Non-pigmented ciliary epithelial cell (primary cell): ENCODE data around the gene SCYGR8.

ENCODE experiments used
- DNase-seq: peaks from one replicate; pipeline ENCODE4 v3.0.0-alpha.2; 2010; ENCODE audit warnings: low read depth

Gene SCYGR8

DNA sequence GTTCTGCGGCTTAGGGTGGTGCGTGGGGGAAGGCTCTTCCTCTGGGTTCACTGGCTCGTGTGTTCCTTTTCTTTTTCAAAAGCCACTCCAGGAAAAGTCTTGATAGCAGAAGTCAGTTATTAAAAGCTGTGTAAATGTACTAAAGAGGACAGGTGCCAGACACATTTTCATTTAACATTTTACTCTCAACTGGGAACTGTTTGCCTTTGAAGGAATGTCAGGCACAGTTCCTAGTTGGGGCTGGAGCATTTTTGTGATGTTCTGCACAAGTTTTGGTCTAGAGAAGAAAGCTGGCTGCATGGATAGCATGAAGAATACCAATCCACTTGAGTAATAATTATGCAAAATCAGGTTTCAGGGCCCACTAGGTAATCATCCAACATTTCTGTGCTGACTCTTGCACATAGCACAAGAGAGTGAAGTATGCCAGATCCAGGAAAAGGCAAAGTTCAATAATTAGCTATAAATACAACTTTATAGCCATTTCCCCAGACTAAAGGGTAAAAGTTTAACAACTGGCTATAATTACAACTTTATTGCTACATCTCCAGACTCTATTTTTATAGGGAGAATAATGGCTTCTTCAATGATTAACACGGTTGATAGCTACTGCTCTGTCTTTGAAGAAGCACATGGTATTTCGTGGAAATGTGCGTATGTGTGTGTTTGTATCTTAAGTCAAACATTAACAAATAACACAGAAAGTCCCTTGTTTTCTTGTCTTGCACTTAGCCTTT lies 16.2 kb downstream of the SCYGR8 start:
- DNase-seq, result no peak

- DNase-seq, result no peak
Measured at GRCh38 chr2:227765788-227766372, 20.2 kb downstream of the SCYGR8 start.

GRCh38 chr2:227766373-227766883 lies 20.7 kb downstream of the SCYGR8 start:
- peak; percentile 28 for DNase-seq

- no peak for DNase-seq
Measured at GRCh38 chr2:227767830-227768229, 22.1 kb downstream of the SCYGR8 start.

GRCh38 chr2:227772197-227772661 lies 26.5 kb downstream of the SCYGR8 start:
- DNase-seq, result no peak

DNA sequence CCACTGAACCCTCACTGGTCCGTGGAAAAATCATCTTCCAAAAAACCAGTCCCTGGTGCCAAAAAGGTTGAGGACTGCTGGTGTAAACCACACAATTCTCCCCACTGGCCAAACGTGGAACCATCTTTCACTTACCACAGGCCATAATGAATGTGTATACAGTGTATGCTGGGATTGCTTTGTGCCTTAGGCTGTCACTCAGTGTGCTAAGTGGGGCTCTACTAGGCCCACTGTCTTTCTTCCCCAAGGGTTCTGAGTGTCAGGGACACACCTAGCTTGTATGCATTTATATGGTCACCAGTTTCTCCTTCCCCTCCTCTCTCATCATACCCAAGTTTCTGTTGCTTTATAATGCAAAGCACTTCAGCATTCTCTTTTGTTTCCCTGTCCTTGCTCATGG lies 27.2 kb downstream of the SCYGR8 start:
- DNase-seq, result no peak

GRCh38 chr2:227774011-227774624 lies 28.4 kb downstream of the SCYGR8 start:
- DNase-seq, result no peak

DNA sequence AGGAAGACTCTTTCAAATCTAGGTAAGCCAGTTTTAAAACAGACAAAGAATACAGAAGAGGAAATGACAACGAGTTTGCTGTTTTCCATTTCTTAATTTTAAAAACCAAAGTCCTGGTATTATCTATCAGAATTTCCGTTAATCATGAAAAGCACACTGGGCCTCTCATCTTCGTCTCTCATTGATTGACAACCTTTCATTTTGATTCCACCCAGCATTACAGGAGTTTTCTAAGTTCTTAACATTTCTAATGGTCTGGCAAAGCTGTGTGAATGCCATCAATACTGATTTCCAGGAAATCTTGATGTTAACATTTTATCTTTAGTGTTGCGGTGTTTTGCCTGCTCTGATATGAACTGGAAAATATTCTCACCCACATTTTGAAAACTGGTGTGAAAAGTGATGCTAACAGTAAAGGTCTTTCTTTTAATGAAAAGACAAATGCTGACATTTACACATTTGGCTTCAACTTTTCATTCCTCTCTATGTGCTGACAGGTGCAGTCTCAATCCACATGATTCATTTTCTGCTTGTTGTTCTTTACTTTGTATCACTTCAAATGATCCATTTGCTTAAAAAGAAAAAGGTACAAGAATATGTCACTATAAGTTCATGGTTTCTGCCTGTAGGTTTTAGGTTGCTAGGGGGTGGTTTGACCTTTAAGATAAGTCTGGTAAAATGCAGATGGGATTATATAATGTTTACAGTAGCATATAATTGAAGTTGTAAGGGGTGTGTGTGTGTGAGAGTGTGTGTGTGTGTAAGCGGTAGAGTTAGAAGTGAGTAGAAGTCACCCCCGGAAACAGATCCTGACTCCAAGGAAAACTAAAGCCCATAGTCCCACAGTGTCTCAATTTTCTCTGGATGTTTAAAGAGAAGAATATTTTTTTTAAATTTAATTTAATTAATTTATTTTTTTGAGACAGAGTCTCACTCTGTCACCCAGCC lies 29.5 kb downstream of the SCYGR8 start:
- no peak for DNase-seq

DNA sequence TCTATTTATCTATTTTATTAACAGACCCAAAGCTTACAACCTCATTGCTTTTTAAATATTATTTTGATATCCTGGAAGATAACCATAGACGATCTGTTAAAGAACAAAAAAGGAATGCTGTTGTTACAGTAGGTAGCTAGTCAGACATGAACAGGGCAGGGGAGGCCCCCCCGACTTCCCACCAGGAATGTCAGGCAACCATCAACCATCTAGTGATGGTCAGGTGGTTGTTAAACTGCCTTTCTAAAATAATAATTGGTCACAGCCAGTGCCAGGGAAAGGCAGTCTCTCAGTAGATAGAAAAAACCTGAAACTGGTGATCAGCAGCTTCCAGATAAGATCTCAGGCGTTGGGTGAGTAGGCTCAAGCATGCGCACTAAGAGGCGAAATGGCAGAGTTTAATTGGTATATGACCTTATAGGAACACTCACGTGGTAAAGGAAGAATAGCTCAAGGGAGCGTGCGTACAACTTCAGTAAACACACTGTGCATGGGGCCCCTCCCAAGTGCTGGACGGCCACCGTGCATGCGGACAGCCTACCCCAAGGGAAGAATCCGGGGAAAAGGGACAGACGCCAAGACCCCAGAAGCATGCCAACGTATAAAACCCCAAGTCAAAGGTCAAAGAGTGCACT lies 35.4 kb downstream of the SCYGR8 start:
- no peak for DNase-seq

- no peak for DNase-seq
Measured at GRCh38 chr2:227781841-227782240, 36.1 kb downstream of the SCYGR8 start.

GRCh38 chr2:227782804-227783203 lies 37.1 kb downstream of the SCYGR8 start:
- no peak for DNase-seq

GRCh38 chr2:227783404-227784138 lies 37.9 kb downstream of the SCYGR8 start:
- DNase-seq, result no peak

- DNase-seq, result no peak
Measured at GRCh38 chr2:227785293-227785692, 39.6 kb downstream of the SCYGR8 start.

- no peak for DNase-seq
Measured at GRCh38 chr2:227788561-227789018, 42.9 kb downstream of the SCYGR8 start.

GRCh38 chr2:227789803-227790202 lies 44.1 kb downstream of the SCYGR8 start:
- DNase-seq, result no peak

DNA sequence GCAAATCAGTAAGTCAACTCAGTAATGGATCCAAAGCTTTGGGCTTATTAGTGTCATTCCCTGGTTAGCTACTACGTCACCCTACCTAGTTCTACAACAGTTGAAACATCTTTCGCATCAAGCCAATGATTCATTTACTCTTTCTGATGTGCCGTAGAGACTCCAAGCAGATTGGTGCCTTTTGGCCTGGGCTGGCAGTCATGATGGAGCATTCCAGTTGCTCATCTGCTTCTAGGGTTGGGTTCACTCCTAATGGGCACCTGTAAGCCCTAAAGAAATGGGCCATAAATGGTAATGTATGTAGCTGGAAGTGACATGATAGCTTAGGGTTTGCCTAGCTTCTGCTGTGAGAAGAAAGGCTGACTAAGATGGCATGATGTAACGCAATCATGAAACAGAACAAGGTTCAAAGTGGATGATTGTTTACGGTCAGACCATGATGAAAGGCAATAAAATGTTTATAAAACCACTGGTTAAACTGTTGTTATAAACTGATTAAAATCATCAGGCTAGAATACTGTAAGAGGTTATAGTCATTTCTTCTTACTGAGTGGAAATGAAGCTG lies 47.5 kb downstream of the SCYGR8 start:
- no peak for DNase-seq
